Measurements from ENCODE around the gene RASGRP3. TPM values are rescaled to one million over a fixed set of nuclear protein-coding genes. Genes with fewer than 3 reads are reported as not detected.

Gene RASGRP3
- total and polyA plus RNA-seq, 5 donors = 22.7 to 61.6 (median 48.8) TPM

DNA sequence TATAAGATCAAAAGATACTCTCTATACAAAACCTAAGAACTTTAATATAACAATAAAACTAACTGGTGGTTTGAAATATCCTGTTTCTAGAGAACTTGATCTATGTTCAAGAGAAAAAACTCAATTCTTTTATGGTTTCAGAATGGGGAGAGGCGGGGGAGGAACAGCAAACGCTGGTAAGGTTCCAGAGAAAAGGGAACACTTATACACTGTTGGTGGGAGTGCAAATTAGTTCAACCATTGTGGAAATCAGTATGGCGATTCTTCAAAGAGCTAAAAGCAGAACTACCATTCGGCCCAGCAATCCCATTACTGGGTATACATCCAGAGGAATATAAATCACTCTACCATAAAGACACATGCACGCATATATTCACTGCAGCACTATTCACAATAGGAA lies 105.4 kb downstream of the RASGRP3 start:
- no peak for DNase-seq
- 68% methylated on average over 5 of the region's 5 CpGs for WGBS
- Histone ChIP-seq H3K4me1 (ENCODE audit: control insufficient read depth, insufficient read depth, low read length) (no peaks in the 10 kb centered on the region), H3K4me3 (ENCODE audit: low read length) (no peak overlapping the region), H3K27me3 (ENCODE audit: control insufficient read depth, insufficient read depth) (no peaks in the 10 kb centered on the region), H3K9me3 (ENCODE audit: control insufficient read depth, low read length) (no peaks in the 10 kb centered on the region), H3K27ac (ENCODE audit: low read length) (no peak overlapping the region)
- intact Hi-C loops (cut with DNase I) = loop anchor here in 3 of 4 donors (5.0 to 10.0 kb wide), 4 partner anchors 105 to 547 kb away; partner anchors contain the start of gene RASGRP3 (in 1 of the 3)
- no peak for ATAC-seq

DNA sequence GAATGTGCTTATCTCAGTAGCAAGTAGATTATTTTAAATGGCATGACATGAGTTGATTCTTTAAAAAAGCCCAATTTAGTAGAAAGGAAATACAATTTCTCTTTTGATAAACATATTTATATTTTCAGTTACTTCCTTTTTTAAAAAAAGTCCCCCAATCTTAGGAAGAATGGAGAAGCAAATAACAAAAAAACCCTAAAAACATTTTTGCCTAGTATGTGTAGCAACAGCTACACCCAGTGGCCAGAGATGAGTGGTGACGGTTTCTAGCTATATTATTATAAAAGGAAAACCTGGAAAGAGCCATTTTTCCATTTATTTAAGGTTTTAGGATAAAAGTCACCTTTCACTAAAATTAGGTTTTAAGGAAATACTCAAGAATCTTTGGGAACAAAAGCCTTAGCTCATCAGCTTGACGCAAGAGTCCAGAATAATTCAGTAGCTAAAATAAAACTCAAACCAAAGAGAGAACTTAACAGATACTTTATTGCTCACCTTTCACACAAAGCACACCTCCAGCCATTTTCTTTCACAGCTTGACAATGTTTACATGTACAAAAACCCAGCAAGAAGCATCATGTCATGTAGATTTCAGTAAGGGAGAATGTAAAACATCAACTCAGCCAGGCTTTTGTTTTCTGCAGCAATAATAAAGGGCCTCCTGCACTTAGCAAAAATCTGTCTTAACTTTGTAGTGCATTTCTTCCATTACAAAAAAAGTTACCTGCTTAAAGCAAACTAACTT lies 106.9 kb downstream of the RASGRP3 start:
- no peak overlapping the region for H3K4me3 ChIP-seq (ENCODE audit: low read length)
- H3K27ac ChIP-seq (ENCODE audit: low read length) = no peak overlapping the region
- intact Hi-C loops (cut with DNase I) = loop anchor here in 3 of 4 donors (5.0 to 10.0 kb wide), 4 partner anchors 106 to 549 kb away; partner anchors contain the start of gene RASGRP3 (in 1 of the 3)

DNA sequence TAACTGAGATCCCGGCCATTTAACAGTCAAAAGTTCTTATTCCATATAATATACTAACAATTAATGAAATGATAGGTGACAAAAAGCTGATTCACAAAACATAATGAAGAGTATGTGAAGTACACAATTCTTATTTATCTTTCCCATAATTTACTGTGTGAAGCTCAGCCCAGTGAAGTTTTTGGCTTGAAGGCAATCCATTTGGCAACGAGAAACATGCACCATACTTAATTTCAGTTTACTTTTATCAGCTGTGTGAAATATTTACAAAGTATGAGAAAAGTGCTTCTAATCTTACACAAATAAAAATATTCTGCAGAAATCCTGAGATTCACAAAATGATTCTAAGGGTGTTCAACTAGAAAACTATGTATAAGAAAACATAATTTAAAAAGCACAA lies 110.3 kb downstream of the RASGRP3 start:
- Histone ChIP-seq H3K4me1 (ENCODE audit: control insufficient read depth, insufficient read depth, low read length) (peaks cover 5% of the 10 kb centered on the region), H3K9me3 (ENCODE audit: control insufficient read depth, low read length) (no peaks in the 10 kb centered on the region), H3K27ac (ENCODE audit: low read length) (no peak overlapping the region), H3K4me3 (ENCODE audit: low read length) (no peak overlapping the region), H3K27me3 (ENCODE audit: control insufficient read depth, insufficient read depth) (no peaks in the 10 kb centered on the region)
- no peak for DNase-seq
- WGBS = 65% methylated on average over 2 of the region's 2 CpGs
- intact Hi-C loops (cut with DNase I) = loop anchor here in 2 of 4 donors (10.0 kb wide), 2 partner anchors 172 to 552 kb away; no protein-coding TSS in a partner anchor
- ATAC-seq = no peak

More for the DNA sequence above, 106.9 kb downstream of the RASGRP3 start:
- DNase-seq (peak in 1 of 3 donors; percentile 66), ATAC-seq (no peak)
- Histone ChIP-seq H3K4me1 (ENCODE audit: control insufficient read depth, insufficient read depth, low read length) (peaks cover 2% of the 10 kb centered on the region), H3K27me3 (ENCODE audit: control insufficient read depth, insufficient read depth) (no peaks in the 10 kb centered on the region), H3K9me3 (ENCODE audit: control insufficient read depth, low read length) (no peaks in the 10 kb centered on the region)
- 13% methylated on average over 2 of the region's 2 CpGs for WGBS

GRCh38 chr2:33588232-33588631 lies 111.8 kb downstream of the RASGRP3 start:
- Histone ChIP-seq H3K9me3 (ENCODE audit: control insufficient read depth, low read length) (no peaks in the 10 kb centered on the region), H3K27me3 (ENCODE audit: control insufficient read depth, insufficient read depth) (no peaks in the 10 kb centered on the region), H3K4me1 (ENCODE audit: control insufficient read depth, insufficient read depth, low read length) (peaks cover 5% of the 10 kb centered on the region), H3K27ac (ENCODE audit: low read length) (no peak overlapping the region), H3K4me3 (ENCODE audit: low read length) (no peak overlapping the region)
- 57% methylated on average over 2 of the region's 2 CpGs for WGBS
- DNase-seq = no peak
- ATAC-seq = no peak
- intact Hi-C loops (cut with DNase I) = loop anchor here in 2 of 4 donors (10.0 kb wide), 2 partner anchors 173 to 553 kb away; no protein-coding TSS in a partner anchor

DNA sequence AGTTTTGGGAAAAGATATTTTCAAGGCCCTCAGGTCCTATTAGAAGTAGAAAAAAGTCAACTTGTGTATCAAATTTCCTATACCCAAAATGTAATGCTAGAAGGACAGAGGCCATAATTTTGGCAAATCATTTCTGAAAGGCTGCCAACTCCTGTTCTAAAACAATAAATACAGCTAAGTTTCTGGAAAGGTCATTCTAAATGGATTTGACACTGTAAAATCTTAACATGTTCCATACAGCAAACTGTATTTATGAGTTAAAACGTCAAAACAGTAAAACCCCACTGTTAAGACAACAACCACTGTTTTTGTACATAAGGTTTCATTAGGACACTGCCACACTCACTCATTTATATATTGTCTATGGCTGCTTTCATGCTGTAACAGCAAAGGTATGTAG lies 113.0 kb downstream of the RASGRP3 start:
- Histone ChIP-seq H3K27ac (ENCODE audit: low read length) (no peak overlapping the region), H3K27me3 (ENCODE audit: control insufficient read depth, insufficient read depth) (no peaks in the 10 kb centered on the region), H3K4me1 (ENCODE audit: control insufficient read depth, insufficient read depth, low read length) (peaks cover 5% of the 10 kb centered on the region), H3K4me3 (ENCODE audit: low read length) (no peak overlapping the region), H3K9me3 (ENCODE audit: control insufficient read depth, low read length) (no peaks in the 10 kb centered on the region)
- ATAC-seq (no peak), DNase-seq (no peak)
- intact Hi-C loops (cut with DNase I) = loop anchor here in 2 of 4 donors (10.0 kb wide), 2 partner anchors 175 to 555 kb away; no protein-coding TSS in a partner anchor
- WGBS = 29% methylated on average over 1 of the region's 1 CpG

- 56% methylated on average over 3 of the region's 3 CpGs for WGBS
- no peak overlapping the region for H3K27ac ChIP-seq (ENCODE audit: low read length)
- no peaks in the 10 kb centered on the region for H3K27me3 ChIP-seq (ENCODE audit: control insufficient read depth, insufficient read depth)
- H3K9me3 ChIP-seq (ENCODE audit: control insufficient read depth, low read length) = no peaks in the 10 kb centered on the region
- intact Hi-C loops (cut with DNase I) = no loop called here
- ATAC-seq = no peak
- no peak overlapping the region for H3K4me3 ChIP-seq (ENCODE audit: low read length)
- no peak for DNase-seq
- peaks cover 2% of the 10 kb centered on the region for H3K4me1 ChIP-seq (ENCODE audit: control insufficient read depth, insufficient read depth, low read length)
These were observed 118.9 kb downstream of the RASGRP3 start for GRCh38 chr2:33595385-33595784.

DNA sequence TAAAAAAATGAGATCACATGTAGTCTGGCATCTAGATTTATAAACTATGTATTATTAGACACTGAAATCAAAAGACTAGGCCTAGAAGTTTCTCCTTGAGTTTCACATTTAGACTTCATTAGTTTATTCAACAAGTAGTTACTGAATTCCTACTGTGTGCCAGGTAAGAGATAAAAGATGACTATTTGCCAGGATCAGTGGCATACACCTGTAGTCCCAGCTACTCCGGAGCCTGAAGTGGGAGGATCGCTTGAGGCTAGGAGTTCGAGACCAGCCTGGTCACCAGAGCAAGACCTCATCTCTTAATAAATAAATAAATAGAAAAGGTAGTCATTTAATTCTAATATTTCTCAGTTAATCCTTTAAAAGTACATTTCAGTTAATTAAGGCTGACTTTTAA lies 120.6 kb downstream of the RASGRP3 start:
- Histone ChIP-seq H3K9me3 (ENCODE audit: control insufficient read depth, low read length) (no peaks in the 10 kb centered on the region), H3K27ac (ENCODE audit: low read length) (no peak overlapping the region), H3K4me3 (ENCODE audit: low read length) (no peak overlapping the region), H3K27me3 (ENCODE audit: control insufficient read depth, insufficient read depth) (no peaks in the 10 kb centered on the region), H3K4me1 (ENCODE audit: control insufficient read depth, insufficient read depth, low read length) (peaks cover 2% of the 10 kb centered on the region)
- 82% methylated on average over 3 of the region's 3 CpGs for whole genome bisulfite sequencing
- ATAC-seq (no peak), DNase-seq (no peak)
- intact Hi-C loops (cut with DNase I) = no loop called here

GRCh38 chr2:33598561-33599174 lies 122.2 kb downstream of the RASGRP3 start:
- Histone ChIP-seq H3K27me3 (ENCODE audit: control insufficient read depth, insufficient read depth) (no peaks in the 10 kb centered on the region), H3K9me3 (ENCODE audit: control insufficient read depth, low read length) (no peaks in the 10 kb centered on the region), H3K4me1 (ENCODE audit: control insufficient read depth, insufficient read depth, low read length) (peaks cover 2% of the 10 kb centered on the region), H3K27ac (ENCODE audit: low read length) (peak overlapping the region; percentile 93), H3K4me3 (ENCODE audit: low read length) (peak overlapping the region; percentile 94)
- DNase-seq (peak; percentile 38 to 55 (median 53)), ATAC-seq (peak; percentile 23 to 66)
- under 1% methylated on average over 23 of the region's 23 CpGs for WGBS
- intact Hi-C loops (cut with DNase I) = no loop called here

GRCh38 chr2:33599175-33599942 lies 122.9 kb downstream of the RASGRP3 start, which contains the start of gene FAM98A:
FAM98A (minus strand) TSS chr2:33599299; CDS start chr2:33599221, 78 bp downstream.
- DNase-seq = peak; percentile 100
- Histone ChIP-seq H3K4me3 (ENCODE audit: low read length) (peak within 1 kb of the TSS; percentile 94), H3K27me3 (ENCODE audit: control insufficient read depth, insufficient read depth) (no peaks in the 10 kb centered on the region), H3K27ac (ENCODE audit: low read length) (peak within 1 kb of the TSS; percentile 93), H3K9me3 (ENCODE audit: control insufficient read depth, low read length) (no peaks in the 10 kb centered on the region), H3K4me1 (ENCODE audit: control insufficient read depth, insufficient read depth, low read length) (peaks cover 2% of the 10 kb centered on the region)
- peak; percentile 98 to 99 for ATAC-seq
- intact Hi-C loops (cut with DNase I) = no loop called here
- WGBS = under 1% methylated on average over 56 of the region's 56 CpGs

DNA sequence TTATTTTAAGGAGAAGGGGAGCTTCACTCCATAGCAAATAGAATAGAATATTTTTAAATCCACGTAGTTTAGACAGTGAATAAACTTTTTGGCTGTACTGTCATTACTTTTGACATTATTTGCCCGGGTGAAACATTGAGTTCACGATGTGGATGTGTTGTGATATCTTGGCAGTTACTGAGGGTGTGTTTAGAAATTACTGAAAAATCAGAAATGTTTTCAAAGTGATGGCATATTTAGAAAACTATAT lies 123.4 kb downstream of the RASGRP3 start:
- Histone ChIP-seq H3K27me3 (ENCODE audit: control insufficient read depth, insufficient read depth) (no peaks in the 10 kb centered on the region), H3K4me3 (ENCODE audit: low read length) (peak overlapping the region; percentile 94), H3K27ac (ENCODE audit: low read length) (no peak overlapping the region), H3K4me1 (ENCODE audit: control insufficient read depth, insufficient read depth, low read length) (peaks cover 2% of the 10 kb centered on the region), H3K9me3 (ENCODE audit: control insufficient read depth, low read length) (no peaks in the 10 kb centered on the region)
- WGBS = 13% methylated on average over 3 of the region's 3 CpGs
- ATAC-seq (no peak), DNase-seq (no peak)
- intact Hi-C loops (cut with DNase I) = no loop called here
